Neural cell (in vitro differentiated cells): ENCODE results near the gene LDAF1. TPM values are rescaled to one million over a fixed set of nuclear protein-coding genes. Genes with fewer than 3 reads are reported as not detected.

Source experiments
- H2AFZ ChIP-seq: fragments of 200-600, 300-800 bp; sonication (generic), shearing (Covaris generic); 2 replicates; pipeline ENCODE4 v1.6.0; 2014; ENCODE audit warnings: low read depth, mild to moderate bottlenecking, antibody characterized with exemption, low read length, moderate library complexity
- H3F3A ChIP-seq: fragments of 200-600 bp; shearing (Covaris generic); 2 replicates; pipeline ENCODE4 v1.6.1; 2016; ENCODE audit warnings: mild to moderate bottlenecking, moderate library complexity, mixed read lengths, antibody characterized with exemption, low read length; ENCODE audit not compliant: insufficient read depth, poor library complexity, severe bottlenecking
- H3K27ac ChIP-seq: fragments of 200-600, 300-800 bp; sonication (generic), shearing (Covaris generic); 2 replicates; pipeline ENCODE4 v1.5.1; 2014; ENCODE audit warnings: mild to moderate bottlenecking, low read length, moderate library complexity
- H3K27me3 ChIP-seq: fragments of 300-800, 200-600 bp; sonication (generic), shearing (Covaris generic); 2 replicates; pipeline ENCODE4 v1.6.0; 2014; ENCODE audit warnings: mild to moderate bottlenecking, low read depth, low read length, moderate library complexity; ENCODE audit not compliant: insufficient read depth
- H3K36me3 ChIP-seq: fragments of 300-800, 200-600 bp; sonication (generic), shearing (Covaris generic); 2 replicates; pipeline ENCODE4 v1.5.1; 2014; ENCODE audit warnings: mild to moderate bottlenecking, antibody characterized with exemption, low read length, moderate library complexity; ENCODE audit not compliant: insufficient read depth
- H3K4me2 ChIP-seq: fragments of 300-800, 200-600 bp; sonication (generic), shearing (Covaris generic); 2 replicates; pipeline ENCODE4 v1.6.0; 2014; ENCODE audit warnings: mild to moderate bottlenecking, low read length
- H3K4me3 ChIP-seq: fragments of 300-800, 200-600 bp; sonication (generic), shearing (Covaris generic); 2 replicates; pipeline ENCODE4 v1.5.1; 2014; ENCODE audit warnings: mild to moderate bottlenecking, low read length, moderate library complexity
- H3K79me2 ChIP-seq: fragments of 200-600 bp; shearing (Covaris generic); replicated peaks from 2 replicates; pipeline ENCODE4 v1.6.0; 2014; ENCODE audit warnings: mild to moderate bottlenecking, low read length, moderate library complexity; ENCODE audit not compliant: insufficient read depth
- H3K9ac ChIP-seq: fragments of 300-800, 200-600 bp; sonication (generic), shearing (Covaris generic); 2 replicates; pipeline ENCODE4 v1.6.1; 2016; ENCODE audit warnings: mild to moderate bottlenecking, low read length, mixed read lengths
- H3K9me2 ChIP-seq: fragments of 200-600 bp; shearing (Covaris generic); 2 replicates; pipeline ENCODE4 v1.6.1; 2016; ENCODE audit warnings: mild to moderate bottlenecking, low read length, mixed read lengths; ENCODE audit not compliant: insufficient read depth
- H3K9me3 ChIP-seq: fragments of 200-600, 300-800 bp; sonication (generic), shearing (Covaris generic); 2 replicates; pipeline ENCODE4 v1.6.1; 2016; ENCODE audit warnings: mild to moderate bottlenecking, mixed run types, low read length, moderate library complexity, mixed read lengths
- H4K20me1 ChIP-seq: fragments of 200-600 bp; shearing (Covaris generic); 2 replicates; pipeline ENCODE4 v1.6.1; 2016; ENCODE audit warnings: mild to moderate bottlenecking, mixed run types; ENCODE audit not compliant: insufficient read depth
- EP300 ChIP-seq: fragments of 450-650 bp; conservative IDR thresholded peaks from 2 replicates; pipeline ENCODE4 v1.6.1; 2014; ENCODE audit warnings: antibody characterized with exemption, mild to moderate bottlenecking, moderate library complexity; ENCODE audit not compliant: poor library complexity, severe bottlenecking
- EZH2 ChIP-seq: fragments of 200-600, 300-800 bp; shearing (Covaris generic), sonication (generic); IDR thresholded peaks from 2 replicates; pipeline ENCODE4 v1.6.1; 2014; ENCODE audit warnings: antibody characterized with exemption, low read length, borderline replicate concordance, mild to moderate bottlenecking; ENCODE audit not compliant: insufficient read depth, poor library complexity, severe bottlenecking
- MXI1 ChIP-seq: fragments of 450-650 bp; conservative IDR thresholded peaks from 2 replicates; pipeline ENCODE4 v1.6.1; 2014; ENCODE audit warnings: antibody characterized with exemption, mild to moderate bottlenecking; ENCODE audit not compliant: poor library complexity, severe bottlenecking
- POLR2AphosphoS5 ChIP-seq: IDR thresholded peaks from 2 replicates; pipeline ENCODE4 v1.6.1; 2012
- RAD21 ChIP-seq: fragments of 450-650 bp; conservative IDR thresholded peaks from 2 replicates; pipeline ENCODE4 v1.6.1; 2014; ENCODE audit warnings: antibody characterized with exemption, mild to moderate bottlenecking, moderate library complexity
- REST ChIP-seq: IDR thresholded peaks from 2 replicates; pipeline ENCODE4 v1.6.1; 2012; ENCODE audit warnings: borderline replicate concordance
- SMC3 ChIP-seq: fragments of 450-650 bp; conservative IDR thresholded peaks from 2 replicates; pipeline ENCODE4 v1.6.1; 2014; ENCODE audit warnings: antibody characterized with exemption, mild to moderate bottlenecking, moderate library complexity; ENCODE audit not compliant: poor library complexity
- TAF1 ChIP-seq: IDR thresholded peaks from 2 replicates; pipeline ENCODE4 v1.6.1; 2012; ENCODE audit warnings: low read depth
- polyA plus RNA-seq: library from polyadenylated mRNA; depleted of rRNA; stranded (reverse); fragments of >200 nt; gene quantifications from 2 replicates; pipeline ENCODE4 v1.2.3, GENCODE V29; 2014
- TF ChIP-seq, protein P1 (sequence below): fragments of 450-650 bp; IDR thresholded peaks from 2 replicates; pipeline ENCODE4 v1.5.1; 2014; ENCODE audit warnings: antibody characterized with exemption, mild to moderate bottlenecking, moderate library complexity; ENCODE audit not compliant: poor library complexity, severe bottlenecking

The LDAF1 gene
- polyA plus RNA-seq, 1 donor from 2014 or later: 10.8 TPM

- TF ChIP-seq EZH2: no peak
- TF ChIP-seq EP300: no peak
- TF ChIP-seq REST: no peak
Observed at GRCh38 chr16:21185659-21186325, 27.3 kb downstream of the LDAF1 start.

GRCh38 chr16:21186326-21186691, 27.8 kb downstream of the LDAF1 start:
- Histone ChIP-seq H3K79me2 (no peaks in the 10 kb centered on the region), H4K20me1 (no peaks in the 10 kb centered on the region), H3K27me3 (no peaks in the 10 kb centered on the region), H3K27ac (no peak overlapping the region), H3K4me2 (no peak overlapping the region), H2AFZ (no peak overlapping the region), H3K4me3 (no peak overlapping the region), H3K9me2 (no peaks in the 10 kb centered on the region), H3K36me3 (no peaks in the 10 kb centered on the region), H3F3A (no peaks in the 10 kb centered on the region), H3K9me3 (peaks cover 7% of the 10 kb centered on the region), H3K9ac (no peak overlapping the region)
- TF ChIP-seq REST (no peak), SMC3 (no peak), TAF1 (no peak), RAD21 (no peak), POLR2AphosphoS5 (no peak), MXI1 (no peak), EZH2 (no peak), EP300 (no peak)
- TF ChIP-seq, protein P1, sequence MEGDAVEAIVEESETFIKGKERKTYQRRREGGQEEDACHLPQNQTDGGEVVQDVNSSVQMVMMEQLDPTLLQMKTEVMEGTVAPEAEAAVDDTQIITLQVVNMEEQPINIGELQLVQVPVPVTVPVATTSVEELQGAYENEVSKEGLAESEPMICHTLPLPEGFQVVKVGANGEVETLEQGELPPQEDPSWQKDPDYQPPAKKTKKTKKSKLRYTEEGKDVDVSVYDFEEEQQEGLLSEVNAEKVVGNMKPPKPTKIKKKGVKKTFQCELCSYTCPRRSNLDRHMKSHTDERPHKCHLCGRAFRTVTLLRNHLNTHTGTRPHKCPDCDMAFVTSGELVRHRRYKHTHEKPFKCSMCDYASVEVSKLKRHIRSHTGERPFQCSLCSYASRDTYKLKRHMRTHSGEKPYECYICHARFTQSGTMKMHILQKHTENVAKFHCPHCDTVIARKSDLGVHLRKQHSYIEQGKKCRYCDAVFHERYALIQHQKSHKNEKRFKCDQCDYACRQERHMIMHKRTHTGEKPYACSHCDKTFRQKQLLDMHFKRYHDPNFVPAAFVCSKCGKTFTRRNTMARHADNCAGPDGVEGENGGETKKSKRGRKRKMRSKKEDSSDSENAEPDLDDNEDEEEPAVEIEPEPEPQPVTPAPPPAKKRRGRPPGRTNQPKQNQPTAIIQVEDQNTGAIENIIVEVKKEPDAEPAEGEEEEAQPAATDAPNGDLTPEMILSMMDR: no peak

More at GRCh38 chr16:21185659-21186325, 27.3 kb downstream of the LDAF1 start:
- Histone ChIP-seq H3K4me2 (no peak overlapping the region), H3K9me2 (no peaks in the 10 kb centered on the region), H3K27ac (no peak overlapping the region), H2AFZ (no peak overlapping the region), H3K9me3 (peaks cover 7% of the 10 kb centered on the region), H3F3A (no peaks in the 10 kb centered on the region), H4K20me1 (no peaks in the 10 kb centered on the region), H3K36me3 (no peaks in the 10 kb centered on the region), H3K27me3 (no peaks in the 10 kb centered on the region), H3K79me2 (no peaks in the 10 kb centered on the region), H3K4me3 (no peak overlapping the region), H3K9ac (no peak overlapping the region)
